ENCODE results near the gene COL4A4. TPM values are rescaled to one million over a fixed set of nuclear protein-coding genes. Genes with fewer than 3 reads are reported as not detected.
A peak's percentile ranks its signal among the peaks of the same experiment; 100 is the strongest.

COL4A4 gene
- total and polyA plus RNA-seq, 2 of the 13 experiments (the other 11 are each of a cell fraction or from before 2014, with no cell fraction given): not detected

GRCh38 chr2:227033471-227034148, 130.4 kb downstream of the COL4A4 start (continued):
- TF ChIP-seq ZBED4 (CRISPR knock-in tag; IDR thresholded peaks at IDR 0.05; ENCODE audit: borderline replicate concordance) (no peak), HMGA1 (CRISPR knock-in tag; conservative IDR thresholded peaks at IDR 0.05) (no peak), BRD4 (CRISPR knock-in tag; IDR thresholded peaks at IDR 0.05) (no peak), HOXA5 (CRISPR knock-in tag; IDR thresholded peaks at IDR 0.05) (no peak), SNAI1 (CRISPR knock-in tag; IDR thresholded peaks at IDR 0.05; ENCODE audit: borderline replicate concordance) (no peak), SALL1 (CRISPR knock-in tag; IDR thresholded peaks at IDR 0.05) (peak; percentile 39; the same call in 1 of the 2 replicates), ZNF142 (CRISPR knock-in tag; IDR thresholded peaks at IDR 0.05) (no peak), ZNF83 (CRISPR knock-in tag; IDR thresholded peaks at IDR 0.05; ENCODE audit: borderline replicate concordance) (no peak), ZBTB3 (CRISPR knock-in tag; IDR thresholded peaks at IDR 0.05; ENCODE audit: borderline replicate concordance, low read depth) (no peak), ZFP1 (CRISPR knock-in tag; IDR thresholded peaks at IDR 0.05) (no peak), SOX6 (IDR thresholded peaks at IDR 0.05) (no peak), SOX6 (CRISPR knock-in tag; IDR thresholded peaks at IDR 0.05) (no peak), KAT7 (CRISPR knock-in tag; IDR thresholded peaks at IDR 0.05; ENCODE audit: borderline replicate concordance) (no peak), ZNF121 (CRISPR knock-in tag; IDR thresholded peaks at IDR 0.05) (no peak), PHF20 (CRISPR knock-in tag; IDR thresholded peaks at IDR 0.05) (no peak), PCBP1 (IDR thresholded peaks at IDR 0.05; ENCODE audit: borderline replicate concordance, low read depth, low read length) (no peak), MATR3 (CRISPR knock-in tag; IDR thresholded peaks at IDR 0.05) (no peak), LRRFIP1 (CRISPR knock-in tag; conservative IDR thresholded peaks at IDR 0.05) (no peak)

Measured in HepG2 (cell line).